Parathyroid adenoma (tissue), 2 donors: ENCODE data around the gene PPP1R26.

Source experiments
- H2AFZ ChIP-seq: fragments of 300-600 bp; sonication (generic); one replicate; pipeline ENCODE4 v1.7.0; 2017; ENCODE audit warnings: antibody characterized with exemption, mild to moderate bottlenecking
- H3K27ac ChIP-seq: fragments of 300-600 bp; sonication (generic); one replicate; pipeline ENCODE4 v1.7.0; 2017
- H3K27me3 ChIP-seq: fragments of 300-600 bp; sonication (generic); one replicate; pipeline ENCODE4 v1.7.0; 2017; ENCODE audit warnings: low read length; ENCODE audit not compliant: control insufficient read depth, insufficient read depth
- H3K36me3 ChIP-seq: fragments of 300-600 bp; sonication (generic); one replicate; pipeline ENCODE4 v1.7.0; 2017; ENCODE audit warnings: low read length; ENCODE audit not compliant: control insufficient read depth, insufficient read depth
- H3K4me1 ChIP-seq: fragments of 300-600 bp; sonication (generic); one replicate; pipeline ENCODE4 v1.7.0; 2017; ENCODE audit warnings: control low read depth
- H3K4me2 ChIP-seq: fragments of 300-600 bp; sonication (generic); one replicate; pipeline ENCODE4 v1.7.0; 2017; ENCODE audit warnings: low read length
- H3K4me3 ChIP-seq: fragments of 300-600 bp; sonication (generic); one replicate; pipeline ENCODE4 v1.7.0; 2017; ENCODE audit warnings: low read depth, low read length
- H3K79me2 ChIP-seq: fragments of 300-600 bp; sonication (generic); one replicate; pipeline ENCODE4 v1.7.0; 2017; ENCODE audit warnings: control low read depth
- H3K9ac ChIP-seq: fragments of 300-600 bp; sonication (generic); one replicate; pipeline ENCODE4 v1.7.0; 2017; ENCODE audit warnings: mild to moderate bottlenecking
- H3K9me3 ChIP-seq: fragments of 300-600 bp; sonication (generic); one replicate; pipeline ENCODE4 v1.7.0; 2017; ENCODE audit warnings: low read length; ENCODE audit not compliant: control insufficient read depth
- TF ChIP-seq, protein P1 (sequence below): fragments of 300-600 bp; sonication (generic); IDR thresholded peaks from one replicate; pipeline ENCODE4 v1.7.0; 2017; ENCODE audit warnings: antibody characterized with exemption, mild to moderate bottlenecking
- donor health status: primary hyperparathyroidism.

PPP1R26 gene

DNA sequence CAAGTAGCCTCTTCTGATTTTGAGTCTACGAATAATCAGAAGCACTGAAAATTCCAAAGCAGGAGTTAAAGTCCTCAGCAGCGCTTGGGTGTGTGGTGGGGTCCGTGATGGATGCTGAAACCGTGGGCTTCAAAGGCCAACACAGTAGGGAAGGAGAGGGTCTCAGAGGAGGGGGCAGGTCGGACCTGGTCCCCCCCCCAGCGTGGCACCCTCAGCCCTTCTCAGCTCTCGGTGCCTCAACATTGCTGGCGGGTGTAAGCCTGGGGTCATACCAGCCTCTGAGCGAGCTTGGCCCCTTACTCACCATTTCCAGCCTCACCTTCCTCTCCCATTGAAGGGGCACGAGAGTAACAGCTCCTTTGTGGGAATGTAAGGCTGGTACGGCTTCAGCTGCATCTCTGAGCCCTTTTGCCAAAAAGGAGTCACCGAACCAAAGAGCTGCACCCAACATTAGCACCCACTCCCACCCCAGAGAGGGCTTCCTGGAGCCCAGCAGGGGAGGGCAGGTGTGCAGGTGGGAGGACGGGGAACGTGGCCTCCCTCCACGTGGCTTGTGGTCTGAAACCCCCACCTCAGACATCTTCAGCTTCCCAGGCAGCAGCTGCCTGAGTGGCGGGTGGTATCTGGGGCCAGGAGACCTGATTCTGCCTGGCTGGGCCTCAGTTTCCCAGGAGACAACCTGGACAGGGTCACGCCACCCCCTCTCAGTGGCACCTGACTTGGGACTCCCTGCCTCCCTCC lies 34.9 kb downstream of the PPP1R26 start:
- H3K4me3 ChIP-seq, result no peak overlapping the region
- no peak overlapping the region for H3K27ac ChIP-seq
- H2AFZ ChIP-seq, result no peak overlapping the region
- no peaks in the 10 kb centered on the region for H3K4me1 ChIP-seq
- no peaks in the 10 kb centered on the region for H3K27me3 ChIP-seq
- H3K36me3 ChIP-seq, result no peaks in the 10 kb centered on the region
- TF ChIP-seq, protein P1, sequence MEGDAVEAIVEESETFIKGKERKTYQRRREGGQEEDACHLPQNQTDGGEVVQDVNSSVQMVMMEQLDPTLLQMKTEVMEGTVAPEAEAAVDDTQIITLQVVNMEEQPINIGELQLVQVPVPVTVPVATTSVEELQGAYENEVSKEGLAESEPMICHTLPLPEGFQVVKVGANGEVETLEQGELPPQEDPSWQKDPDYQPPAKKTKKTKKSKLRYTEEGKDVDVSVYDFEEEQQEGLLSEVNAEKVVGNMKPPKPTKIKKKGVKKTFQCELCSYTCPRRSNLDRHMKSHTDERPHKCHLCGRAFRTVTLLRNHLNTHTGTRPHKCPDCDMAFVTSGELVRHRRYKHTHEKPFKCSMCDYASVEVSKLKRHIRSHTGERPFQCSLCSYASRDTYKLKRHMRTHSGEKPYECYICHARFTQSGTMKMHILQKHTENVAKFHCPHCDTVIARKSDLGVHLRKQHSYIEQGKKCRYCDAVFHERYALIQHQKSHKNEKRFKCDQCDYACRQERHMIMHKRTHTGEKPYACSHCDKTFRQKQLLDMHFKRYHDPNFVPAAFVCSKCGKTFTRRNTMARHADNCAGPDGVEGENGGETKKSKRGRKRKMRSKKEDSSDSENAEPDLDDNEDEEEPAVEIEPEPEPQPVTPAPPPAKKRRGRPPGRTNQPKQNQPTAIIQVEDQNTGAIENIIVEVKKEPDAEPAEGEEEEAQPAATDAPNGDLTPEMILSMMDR, result no peak
- H3K79me2 ChIP-seq, result no peaks in the 10 kb centered on the region
- H3K9ac ChIP-seq, result no peak overlapping the region
- no peaks in the 10 kb centered on the region for H3K9me3 ChIP-seq
- no peak overlapping the region for H3K4me2 ChIP-seq

- Histone ChIP-seq H3K27me3 (no peaks in the 10 kb centered on the region), H3K4me3 (no peak overlapping the region), H3K36me3 (no peaks in the 10 kb centered on the region), H3K9me3 (no peaks in the 10 kb centered on the region), H2AFZ (no peak overlapping the region), H3K27ac (no peak overlapping the region), H3K4me1 (no peaks in the 10 kb centered on the region), H3K4me2 (no peak overlapping the region), H3K9ac (no peak overlapping the region), H3K79me2 (no peaks in the 10 kb centered on the region)
- TF ChIP-seq, protein P1, result no peak
Observed at GRCh38 chr9:135515083-135515951, 35.7 kb downstream of the PPP1R26 start.

DNA sequence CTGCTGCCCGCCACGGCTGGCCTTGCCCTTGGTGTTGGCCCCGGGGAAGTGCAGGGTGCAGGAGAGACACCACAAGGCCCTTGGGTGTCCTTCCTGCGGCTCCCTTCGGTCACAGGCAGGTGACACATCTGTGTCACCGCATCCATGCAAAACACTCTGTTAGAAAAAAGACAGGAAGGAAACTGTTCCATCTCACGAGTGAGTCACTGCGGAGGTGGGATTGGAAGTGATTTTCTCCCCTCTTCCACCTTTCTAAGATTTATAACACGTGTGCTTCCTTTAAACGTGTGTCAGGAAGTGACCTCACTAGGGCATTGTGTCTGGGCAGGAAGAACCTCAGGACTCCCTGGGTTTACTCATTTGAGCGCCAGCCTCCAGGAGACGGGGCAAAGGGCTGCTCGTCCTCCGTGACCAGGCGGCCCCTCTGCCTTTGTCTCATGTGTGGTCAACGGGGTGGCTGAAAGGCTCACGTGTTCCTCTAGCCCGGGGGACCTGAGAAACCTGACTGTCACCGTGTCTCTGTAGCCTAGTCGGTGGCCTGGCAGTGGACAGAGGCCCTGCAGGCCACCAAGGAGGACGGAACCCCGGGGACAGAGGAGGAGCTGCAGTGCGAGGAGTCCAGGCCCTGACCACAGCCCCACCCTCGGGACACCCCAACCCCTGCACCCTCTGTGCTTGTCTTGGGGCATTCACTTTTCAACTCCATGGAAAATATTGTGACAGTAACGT lies 36.7 kb downstream of the PPP1R26 start:
- H3K79me2 ChIP-seq, result no peaks in the 10 kb centered on the region
- H3K9me3 ChIP-seq, result no peaks in the 10 kb centered on the region
- no peak overlapping the region for H3K9ac ChIP-seq
- no peaks in the 10 kb centered on the region for H3K4me1 ChIP-seq
- TF ChIP-seq, protein P1, result no peak
- no peak overlapping the region for H2AFZ ChIP-seq
- no peaks in the 10 kb centered on the region for H3K36me3 ChIP-seq
- no peak overlapping the region for H3K27ac ChIP-seq
- H3K4me2 ChIP-seq, result no peak overlapping the region
- H3K4me3 ChIP-seq, result no peak overlapping the region
- H3K27me3 ChIP-seq, result no peaks in the 10 kb centered on the region

DNA sequence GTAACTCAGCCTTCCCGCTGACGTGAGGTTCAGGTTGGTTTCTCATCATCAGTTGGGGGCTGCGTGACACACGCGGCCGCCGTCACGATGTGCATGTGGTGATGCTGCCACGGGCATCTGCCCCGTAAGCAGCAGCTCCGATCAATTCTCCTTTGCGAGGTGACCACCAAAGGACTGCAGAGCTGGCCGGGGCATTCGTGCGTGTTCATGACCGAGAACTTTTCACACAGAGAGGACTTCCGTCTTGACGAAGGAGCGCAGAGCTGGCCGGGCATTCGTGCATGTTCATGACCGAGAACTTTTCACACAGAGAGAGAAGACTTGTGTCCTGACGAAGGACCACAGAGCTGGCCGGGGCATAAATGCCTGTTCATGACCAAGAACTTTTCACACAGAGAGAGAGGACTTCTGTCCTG lies 37.8 kb downstream of the PPP1R26 start:
- no peaks in the 10 kb centered on the region for H3K79me2 ChIP-seq
- TF ChIP-seq, protein P1, result no peak

More for the DNA sequence above, 37.8 kb downstream of the PPP1R26 start:
- Histone ChIP-seq H3K9ac (no peak overlapping the region), H3K4me2 (no peak overlapping the region), H3K4me3 (no peak overlapping the region), H3K27me3 (no peaks in the 10 kb centered on the region), H3K9me3 (no peaks in the 10 kb centered on the region), H3K27ac (no peak overlapping the region), H3K4me1 (no peaks in the 10 kb centered on the region), H3K36me3 (no peaks in the 10 kb centered on the region), H2AFZ (no peak overlapping the region)
